Neutrophil (primary cell): ENCODE measurements around the gene PFKFB3.

Source experiments
- H3K27ac ChIP-seq: fragments of 200-600 bp; sonication (generic); 2 replicates; pipeline ENCODE4 v1.5.1; 2016; ENCODE audit warnings: mild to moderate bottlenecking, moderate library complexity
- H3K27me3 ChIP-seq: fragments of 200-600 bp; sonication (generic); 2 replicates; pipeline ENCODE4 v1.6.0; 2016; ENCODE audit warnings: mild to moderate bottlenecking
- H3K36me3 ChIP-seq: fragments of 200-600 bp; sonication (generic); 2 replicates; pipeline ENCODE4 v1.5.1; 2017
- H3K4me1 ChIP-seq, 2 experiments: fragments of 200-600 bp in 1 of 2; sonication (generic) in 1 of 2; 1 replicate in 1 of 2; 2 replicates in 1 of 2; pipeline versions ENCODE4 v1.5.1 to v1.6.1; 2013 to 2016; ENCODE audit warnings: low read depth in 1 of 2, low read length in 1 of 2, mild to moderate bottlenecking in 1 of 2, moderate library complexity in 1 of 2; ENCODE audit not compliant: control insufficient read depth in 1 of 2, insufficient read depth in 1 of 2
- H3K4me3 ChIP-seq, 2 experiments: fragments of 200-600 bp in 1 of 2; sonication (generic) in 1 of 2; 1 replicate in 1 of 2; 2 replicates in 1 of 2; pipeline ENCODE4 v1.5.1; 2013 to 2016; ENCODE audit warnings: low read depth in 1 of 2, low read length in 1 of 2, mild to moderate bottlenecking in 1 of 2, moderate library complexity in 1 of 2
- H3K9me3 ChIP-seq: fragments of 200-600 bp; sonication (generic); 2 replicates; pipeline ENCODE4 v1.5.1; 2016
- CTCF ChIP-seq: fragments of 200-600 bp; sonication (generic); IDR thresholded peaks from 2 replicates; pipeline ENCODE4 v1.5.1; 2016; ENCODE audit warnings: antibody characterized with exemption

PFKFB3 gene

DNA sequence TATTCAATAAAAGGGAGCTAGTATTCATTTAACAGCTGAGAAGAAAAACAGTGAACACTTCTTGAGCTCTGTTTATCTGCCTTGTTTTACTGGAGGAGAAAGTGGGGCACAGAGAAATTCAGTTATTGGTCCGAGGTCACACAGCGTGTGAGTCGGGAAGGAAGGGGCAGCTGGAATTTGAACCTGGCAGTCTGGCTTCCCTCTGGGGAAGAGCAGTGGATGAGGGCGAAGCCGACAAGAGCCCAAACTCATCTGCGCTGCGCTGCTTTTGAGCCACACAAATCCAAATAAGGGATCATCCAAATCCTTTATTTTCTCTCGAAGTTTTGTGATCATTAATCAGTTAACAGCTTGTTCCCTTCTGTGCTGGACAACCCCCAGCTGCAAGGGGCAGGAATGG is 23.7 kb upstream of the PFKFB3 start:
- no peaks in the 10 kb centered on the region for H3K9me3 ChIP-seq
- no peak overlapping the region for H3K4me3 ChIP-seq
- no peak overlapping the region for H3K27ac ChIP-seq
- no peak for TF ChIP-seq CTCF
- peaks cover 4% of the 10 kb centered on the region for H3K36me3 ChIP-seq
- peaks cover 11 to 13% of the 10 kb centered on the region in 2 experiments for H3K4me1 ChIP-seq
- no peaks in the 10 kb centered on the region for H3K27me3 ChIP-seq

DNA sequence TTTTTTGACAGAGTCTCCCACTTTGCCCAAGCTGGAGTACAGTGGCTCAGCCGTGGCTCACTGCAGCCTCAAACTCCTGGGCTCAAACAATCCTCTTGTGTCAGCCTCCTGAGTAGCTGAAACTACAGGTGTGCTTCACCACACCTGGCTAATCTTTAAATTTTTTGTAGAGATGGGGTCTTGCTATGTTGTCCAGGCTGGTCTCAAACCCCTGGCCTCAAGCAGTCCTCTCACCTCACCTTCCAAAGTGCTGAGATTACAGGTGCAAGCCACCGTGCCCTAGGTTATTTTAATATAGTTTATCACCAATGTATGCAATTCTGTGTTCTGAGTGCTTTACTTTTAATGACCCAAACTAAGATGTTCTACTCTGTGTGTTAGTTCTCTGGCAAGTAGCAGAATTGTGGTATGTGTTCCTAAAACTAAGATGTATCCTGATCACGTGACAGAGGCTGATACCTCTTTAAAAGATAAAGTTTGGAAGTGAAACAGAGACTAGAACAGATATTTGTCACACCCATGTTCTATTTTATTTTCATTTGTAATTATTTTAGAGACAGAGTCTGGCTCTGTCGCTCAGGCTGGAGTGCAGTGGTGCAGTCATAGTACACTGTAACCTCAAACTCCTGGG is 22.1 kb upstream of the PFKFB3 start:
- Histone ChIP-seq H3K27ac (no peak overlapping the region), H3K4me1 (peaks cover 11 to 13% of the 10 kb centered on the region in 2 experiments), H3K27me3 (no peaks in the 10 kb centered on the region), H3K36me3 (peaks cover 4% of the 10 kb centered on the region), H3K9me3 (no peaks in the 10 kb centered on the region), H3K4me3 (no peak overlapping the region)
- no peak for TF ChIP-seq CTCF

DNA sequence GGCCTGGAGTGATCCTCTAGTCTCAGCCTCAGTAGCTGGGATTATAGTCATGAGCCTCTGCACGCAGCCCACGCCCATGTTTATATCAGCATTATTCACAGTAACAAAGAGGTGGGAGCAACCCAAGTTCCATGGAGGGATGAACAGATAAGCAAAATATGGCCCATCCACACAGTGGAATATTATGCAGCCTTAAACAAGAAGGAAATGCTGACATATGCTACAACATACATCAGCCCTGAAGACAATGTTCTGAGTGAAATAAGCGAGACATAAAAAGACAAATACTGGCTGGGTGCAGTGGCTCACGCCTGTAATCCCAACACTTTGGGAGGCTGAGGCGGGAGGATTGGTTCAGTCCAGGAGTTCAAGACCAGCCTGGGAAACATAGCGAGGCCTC is 21.5 kb upstream of the PFKFB3 start:
- peaks cover 4% of the 10 kb centered on the region for H3K36me3 ChIP-seq
- H3K9me3 ChIP-seq: no peaks in the 10 kb centered on the region
- H3K4me3 ChIP-seq: no peak overlapping the region
- TF ChIP-seq CTCF: no peak
- peaks cover 8% of the 10 kb centered on the region in 2 experiments for H3K4me1 ChIP-seq
- no peak overlapping the region for H3K27ac ChIP-seq
- no peaks in the 10 kb centered on the region for H3K27me3 ChIP-seq

GRCh38 chr10:6182454-6183098 is 20.2 kb upstream of the PFKFB3 start:
- Histone ChIP-seq H3K27ac (peak overlapping the region; percentile 41), H3K4me1 (no peaks in the 10 kb centered on the region), H3K4me3 (no peak overlapping the region), H3K9me3 (no peaks in the 10 kb centered on the region), H3K27me3 (no peaks in the 10 kb centered on the region), H3K36me3 (peaks cover 4% of the 10 kb centered on the region)
- no peak for TF ChIP-seq CTCF

DNA sequence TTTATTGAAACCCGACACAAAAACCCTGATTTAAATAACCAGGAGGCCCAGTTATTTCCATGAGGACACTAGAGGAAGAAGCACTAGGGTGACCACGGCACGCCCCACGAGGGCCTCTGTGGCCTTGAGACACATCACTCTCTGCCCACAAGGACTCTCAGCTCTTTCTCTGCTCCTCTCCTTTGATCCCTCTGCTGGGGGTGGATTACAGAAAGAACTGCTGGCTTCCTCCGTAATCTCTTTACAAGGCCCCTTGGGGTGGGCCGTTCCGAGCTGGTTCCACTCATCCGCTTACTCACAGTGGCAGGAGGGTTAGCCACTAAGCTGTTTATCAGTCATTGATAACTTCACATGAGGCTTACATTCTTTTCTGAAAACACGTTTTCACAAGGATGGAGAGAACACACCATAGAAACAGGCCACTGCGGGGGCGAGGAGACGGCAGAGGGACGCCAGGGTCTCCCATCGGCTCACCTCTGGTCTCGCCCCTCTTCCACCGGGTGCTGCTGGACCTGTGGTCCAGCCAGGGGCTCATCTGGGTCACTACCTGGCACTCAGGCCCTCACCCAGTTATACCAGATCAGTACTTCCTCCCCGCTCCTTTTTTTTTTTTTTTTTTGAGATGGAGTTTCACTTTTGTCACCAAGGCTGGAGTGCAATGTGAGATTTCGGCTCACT is 17.6 kb upstream of the PFKFB3 start:
- Histone ChIP-seq H3K4me1 (no peaks in the 10 kb centered on the region), H3K36me3 (no peaks in the 10 kb centered on the region), H3K4me3 (no peak overlapping the region), H3K9me3 (no peaks in the 10 kb centered on the region), H3K27ac (peak overlapping the region; percentile 18), H3K27me3 (no peaks in the 10 kb centered on the region)
- no peak for TF ChIP-seq CTCF
